HepG2 (cell line): ENCODE results near the gene THBS1. TPM values are rescaled to one million over a fixed set of nuclear protein-coding genes. Genes with fewer than 3 reads are reported as not detected.

ENCODE experiments used
- ATAC-seq: fragments of 200-7000 bp; cut with Tn5 transposase; 3 replicates; pipeline ENCODE4 v1.9.1; 2020; ENCODE audit warnings: mild to moderate bottlenecking, moderate library complexity
- BruUV-seq: library from RNA; stranded (reverse); fragments of 400-500 nt; replicated peaks from 2 replicates; lab custom pipeline; 2021; lab: Mats Ljungman, UMichigan
- CTCF ChIA-PET: fragments of 300-600 bp; formaldehyde crosslinking; extraction: SDS; loops from one replicate; lab custom pipeline; 2021; ENCODE audit warnings: low total read pairs, inconsistent platforms, low intra/inter-chr PET ratio; lab: Yijun Ruan, JAX
- POLR2A ChIA-PET: fragments of 350-600 bp; sonication (Branson Sonifier 250); formaldehyde crosslinking; loops from one replicate; lab custom pipeline; 2020; ENCODE audit warnings: antibody characterized with exemption, inconsistent platforms; lab: Yijun Ruan, JAX
- DNase-seq: peaks from one replicate; pipeline ENCODE4 v3.0.0-alpha.2; 2015; ENCODE audit warnings: low spot score
- FAIRE-seq: peaks from 3 replicates; lab custom pipeline; 2011; peaks lifted over from hg19 to GRCh38; lab: Jason Lieb, UNC
- H2AFZ ChIP-seq: one replicate; pipeline ENCODE4 v1.6.1; 2011; ENCODE audit warnings: low read length, inconsistent platforms
- H3K27ac ChIP-seq: fragments of 300-600 bp; 3 replicates; pipeline ENCODE4 v1.8.0; 2011; ENCODE audit warnings: mixed run types, mild to moderate bottlenecking, mixed read lengths, low read length, inconsistent platforms; ENCODE audit not compliant: insufficient read depth; ENCODE audit errors: extremely low read length
- H3K27me3 ChIP-seq, 2 experiments: fragments of 200-600 bp in 1 of 2; 2 replicates in 1 of 2; 3 replicates in 1 of 2; pipeline versions ENCODE4 v1.6.0 to v1.8.0; 2011; ENCODE audit warnings: low read length in 2 of 2, mild to moderate bottlenecking in 2 of 2, moderate library complexity in 2 of 2, inconsistent platforms in 1 of 2; ENCODE audit not compliant: insufficient read depth in 2 of 2, control insufficient read depth in 1 of 2
- H3K36me3 ChIP-seq, 2 experiments: fragments of 200-600 bp in 1 of 2; replicated peaks in 1 of 2; 2 replicates in 1 of 2; 3 replicates in 1 of 2; pipeline versions ENCODE4 v1.5.1 to v1.8.0; 2011; ENCODE audit warnings: low read length in 2 of 2, inconsistent platforms in 1 of 2; ENCODE audit not compliant: insufficient read depth in 2 of 2, control insufficient read depth in 1 of 2
- H3K4me1 ChIP-seq: 2 replicates; pipeline ENCODE4 v1.5.1; 2012; ENCODE audit warnings: low read length, inconsistent platforms; ENCODE audit not compliant: insufficient read depth
- H3K4me2 ChIP-seq: 2 replicates; pipeline ENCODE4 v1.6.0; 2011; ENCODE audit warnings: low read depth, low read length, inconsistent platforms
- H3K4me3 ChIP-seq, 3 experiments: fragments of 200-600 bp in 1 of 3; sonication (generic), shearing (Covaris generic) in 1 of 3; replicated peaks in 1 of 3; 2 replicates each; pipeline ENCODE4 v1.5.1; 2011 to 2016; ENCODE audit warnings: low read length in 3 of 3, inconsistent platforms in 2 of 3, low read depth in 2 of 3, mild to moderate bottlenecking in 2 of 3, control low read depth in 1 of 3, mixed read lengths in 1 of 3; ENCODE audit not compliant: insufficient read depth in 1 of 3
- H3K79me2 ChIP-seq: one replicate; pipeline ENCODE4 v1.6.1; 2011; ENCODE audit warnings: low read length, inconsistent platforms; ENCODE audit not compliant: insufficient read depth
- H3K9ac ChIP-seq: 2 replicates; pipeline ENCODE4 v1.6.0; 2011; ENCODE audit warnings: mild to moderate bottlenecking, low read depth, low read length, inconsistent platforms; ENCODE audit not compliant: insufficient read depth
- H3K9me3 ChIP-seq: 2 replicates; pipeline ENCODE4 v1.5.1; 2012; ENCODE audit warnings: mild to moderate bottlenecking, low read length
- H4K20me1 ChIP-seq: 2 replicates; pipeline ENCODE4 v1.6.0; 2011; ENCODE audit warnings: inconsistent platforms, mild to moderate bottlenecking, low read length, moderate library complexity; ENCODE audit not compliant: insufficient read depth
- DNMT1 ChIP-seq: sonication (generic); formaldehyde crosslinking; IDR thresholded peaks from 2 replicates; pipeline ENCODE4 v1.5.1; 2020; ENCODE audit warnings: mild to moderate bottlenecking, missing genetic modification reagents
- EED ChIP-seq: sonication (generic); formaldehyde crosslinking; IDR thresholded peaks from 2 replicates; pipeline ENCODE4 v1.5.0; 2020; ENCODE audit warnings: mild to moderate bottlenecking, missing genetic modification reagents
- HDAC6 ChIP-seq: fragments of 200-600 bp; sonication (generic); IDR thresholded peaks from 2 replicates; pipeline ENCODE4 v1.7.0; 2017; ENCODE audit warnings: mild to moderate bottlenecking, antibody characterized with exemption, low read length, low read depth
- MAF1 ChIP-seq: sonication (generic); formaldehyde crosslinking; IDR thresholded peaks from 2 replicates; pipeline ENCODE4 v1.5.0; 2020; ENCODE audit warnings: missing genetic modification reagents, borderline replicate concordance
- MTF2 ChIP-seq: sonication (generic); formaldehyde crosslinking; IDR thresholded peaks from 2 replicates; pipeline ENCODE4 v1.5.0; 2020; ENCODE audit warnings: missing genetic modification reagents, borderline replicate concordance
- MXD1 ChIP-seq: sonication (generic); formaldehyde crosslinking; IDR thresholded peaks from 2 replicates; pipeline ENCODE4 v1.4.0; 2020; ENCODE audit warnings: mild to moderate bottlenecking, missing genetic modification reagents
- PHF5A ChIP-seq: IDR thresholded peaks from one replicate; pipeline ENCODE4 v1.6.1; 2018; ENCODE audit warnings: low read depth, missing genetic modification reagents; ENCODE audit not compliant: unreplicated experiment
- PLRG1 ChIP-seq: fragments of 450-650 bp; conservative IDR thresholded peaks from 2 replicates; pipeline ENCODE4 v1.6.1; 2016
- POLR2A ChIP-seq, 2 experiments: IDR thresholded peaks; 2 replicates each; pipeline ENCODE4 v1.6.1; 2011; ENCODE audit warnings: low read depth in 2 of 2, low read length in 2 of 2, mild to moderate bottlenecking in 1 of 2, moderate library complexity in 1 of 2; ENCODE audit not compliant: insufficient read depth in 1 of 2
- SIN3B ChIP-seq: fragments of 150-350 bp; IDR thresholded peaks from 2 replicates; pipeline ENCODE4 v1.6.1; 2014; ENCODE audit warnings: low read length
- ZBTB49 ChIP-seq: sonication (generic); formaldehyde crosslinking; IDR thresholded peaks from 2 replicates; pipeline ENCODE4 v1.4.0; 2020; ENCODE audit warnings: missing genetic modification reagents, borderline replicate concordance
- ZFP62 ChIP-seq: sonication (generic); formaldehyde crosslinking; IDR thresholded peaks from 2 replicates; pipeline ENCODE4 v1.4.0; 2020; ENCODE audit warnings: missing genetic modification reagents
- ZFYVE20 ChIP-seq: sonication (generic); formaldehyde crosslinking; IDR thresholded peaks from 2 replicates; pipeline ENCODE4 v1.8.0; 2023; ENCODE audit warnings: low read depth, mild to moderate bottlenecking, moderate library complexity, missing genetic modification reagents, borderline replicate concordance
- ZNF180 ChIP-seq: sonication (generic); formaldehyde crosslinking; IDR thresholded peaks from 2 replicates; pipeline ENCODE4 v1.4.0; 2020; ENCODE audit warnings: low read depth, missing genetic modification reagents, borderline replicate concordance
- ZNF33A ChIP-seq: sonication (generic); formaldehyde crosslinking; IDR thresholded peaks from 2 replicates; pipeline ENCODE4 v1.5.1; 2020; ENCODE audit warnings: missing genetic modification reagents, mild to moderate bottlenecking, moderate library complexity, borderline replicate concordance
- ZNF567 ChIP-seq: sonication (generic); formaldehyde crosslinking; IDR thresholded peaks from 2 replicates; pipeline ENCODE4 v1.8.1; 2023; ENCODE audit warnings: mild to moderate bottlenecking, missing genetic modification reagents, borderline replicate concordance
- WGBS: methylation state at CpG from one replicate; pipeline ENCODE4 v1.1.6; 2017; ENCODE audit warnings: low lambda C conversion rate; 5-methylcytosine and 5-hydroxymethylcytosine counted together
- in situ Hi-C: cut with HindIII; loops from 2 replicates; pipeline ENCODE4 v1.10.0; 2017; ENCODE audit warnings: low pct_unique_long_range_greater_than_20kb; ENCODE audit not compliant: extremely low pct_ligation_motif_present
- intact Hi-C: fragments of 100-400 bp; cut with micrococcal nuclease; formaldehyde crosslinking; loops from one replicate; pipeline ENCODE4 v1.10.0; 2022; ENCODE audit not compliant: unreplicated experiment
- polyA plus RNA-seq, 8 experiments: library from polyadenylated mRNA; depleted of rRNA in 3 of 8; stranded (reverse) in 7 of 8; unstranded in 1 of 8; fragments of >200 nt; fragmentation: Illumina TruSeq in 4 of 8; extraction: Trizol in 4 of 8; gene quantifications; 2 replicates each; pipeline versions ENCODE4 v1.2.1 to v1.2.3, GENCODE V29; 2011 to 2016; ENCODE audit warnings: low read depth in 4 of 8, missing spikeins in 1 of 8, mixed read lengths in 1 of 8; ENCODE audit not compliant: insufficient read depth in 1 of 8
- total RNA-seq, 5 experiments: library from RNA; depleted of rRNA; stranded (reverse); fragments of >200 nt; fragmentation: Illumina TruSeq; extraction: Trizol; gene quantifications; 2 replicates each; pipeline ENCODE4 v1.2.3, GENCODE V29; 2016; ENCODE audit warnings: low read depth in 1 of 5

The THBS1 gene
- total and polyA plus RNA-seq, 2 of the 13 experiments (the other 11 are each of a cell fraction or from before 2014, with no cell fraction given): 54.7 to 67.1 TPM

GRCh38 chr15:39591141-39591895, 10.4 kb downstream of the THBS1 start:
- POLR2A ChIA-PET: no interaction called here
- BruUV-seq: no TSS peak
- in situ Hi-C loops: no loop called here

GRCh38 chr15:39591896-39592315, 11.0 kb downstream of the THBS1 start:
- no peak overlapping the region for H2AFZ ChIP-seq
- no peaks in the 10 kb centered on the region for H3K9me3 ChIP-seq
- FAIRE-seq: no peak
- H3K27me3 ChIP-seq: no peaks in the 10 kb centered on the region
- H3K27ac ChIP-seq: no peak overlapping the region
- no peak overlapping the region for H3K4me2 ChIP-seq
- no peaks in the 10 kb centered on the region for H3K79me2 ChIP-seq
- ChIA-PET CTCF (no interaction called here), POLR2A (no interaction called here)
- DNase-seq: no peak
- WGBS: 96% methylated on average over 2 of the region's 2 CpGs
- H3K9ac ChIP-seq: no peak overlapping the region
- in situ Hi-C loops (no loop called here), intact Hi-C loops (no loop called here)
- ATAC-seq: no peak
- H3K4me1 ChIP-seq: peaks cover 7% of the 10 kb centered on the region; the same call in 1 of the 2 replicates
- no peak overlapping the region for H3K4me3 ChIP-seq
- no TSS peak for BruUV-seq
- H4K20me1 ChIP-seq: no peaks in the 10 kb centered on the region; the same call in 1 of the 2 replicates
- peaks cover 49 to 83% of the 10 kb centered on the region in 2 experiments for H3K36me3 ChIP-seq
- TF ChIP-seq PLRG1 (no peak), MAF1 (CRISPR knock-in tag) (no peak), ZFYVE20 (CRISPR knock-in tag) (no peak), EED (CRISPR knock-in tag) (no peak), ZBTB49 (CRISPR knock-in tag) (no peak), ZFP62 (CRISPR knock-in tag) (no peak), HDAC6 (no peak), MTF2 (CRISPR knock-in tag) (no peak), DNMT1 (CRISPR knock-in tag) (no peak), SIN3B (no peak), ZNF567 (no peak), PHF5A (CRISPR knock-in tag) (no peak), ZNF33A (CRISPR knock-in tag) (no peak)

More at GRCh38 chr15:39591141-39591895, 10.4 kb downstream of the THBS1 start:
- no peak for TF ChIP-seq MXD1 (CRISPR knock-in tag)
- TF ChIP-seq ZNF180 (CRISPR knock-in tag): no peak
- TF ChIP-seq POLR2A (IDR thresholded peaks at IDR 0.05; ENCODE audit: insufficient read depth in 1 of 2, low read depth in 2 of 2, low read length in 2 of 2): peak in 1 of 2 experiments; percentile 16; a peak in 1 of 4 replicates
- H3K36me3 ChIP-seq: peaks cover 52 to 89% of the 10 kb centered on the region in 2 experiments
- H3K27me3 ChIP-seq: no peaks in the 10 kb centered on the region
- whole genome bisulfite sequencing: 97% methylated on average over 11 of the region's 11 CpGs
- ATAC-seq: no peak
- no peaks in the 10 kb centered on the region for H3K9me3 ChIP-seq
- no peak overlapping the region for H3K4me2 ChIP-seq
- no peak overlapping the region for H3K27ac ChIP-seq
- H3K79me2 ChIP-seq: no peaks in the 10 kb centered on the region
- peaks cover 8% of the 10 kb centered on the region; the same call in 1 of the 2 replicates for H3K4me1 ChIP-seq
- H3K9ac ChIP-seq: no peak overlapping the region
- FAIRE-seq: no peak
- intact Hi-C loops: no loop called here
- no peak overlapping the region for H3K4me3 ChIP-seq
- no peaks in the 10 kb centered on the region; the same call in 1 of the 2 replicates for H4K20me1 ChIP-seq
- H2AFZ ChIP-seq: no peak overlapping the region
- DNase-seq: no peak
- CTCF ChIA-PET: no interaction called here
